ENCODE data around the gene POLG.
"Not testable (repeated sequence)": the region's sequence is repeated elsewhere in the genome, so short reads cannot be mapped to it uniquely, and the experiment has no call there.

The POLG gene

DNA sequence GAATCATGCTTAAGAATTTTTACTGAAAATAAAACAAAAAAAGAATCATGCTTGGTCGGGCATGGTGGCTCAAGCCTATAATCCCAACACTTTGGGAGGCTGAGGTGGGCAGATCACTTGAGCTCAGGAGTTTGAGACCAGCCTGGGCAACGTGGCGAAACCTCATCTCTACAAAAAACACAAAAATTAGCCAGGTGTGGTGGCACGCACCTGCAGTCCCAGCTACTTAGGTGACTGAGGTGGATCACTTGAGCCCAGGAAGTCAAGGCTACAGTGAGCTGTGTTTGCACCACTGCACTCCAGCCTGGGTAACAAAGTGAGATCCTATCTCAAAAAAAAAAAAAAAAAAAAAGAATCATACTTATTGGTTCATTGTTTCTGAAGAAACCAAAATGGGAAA is 57.3 kb downstream of the POLG start:
- not testable (repeated sequence) for DNase-seq
